ENCODE data around the gene ERC2.
"Not testable (repeated sequence)": the region's sequence is repeated elsewhere in the genome, so short reads cannot be mapped to it uniquely, and the experiment has no call there.

ERC2 gene

GRCh38 chr3:56115199-56115598 is 353.1 kb downstream of the ERC2 start:
- no peak for FAIRE-seq

- FAIRE-seq, result no peak
Observed at GRCh38 chr3:56113908-56114307, 354.4 kb downstream of the ERC2 start.

GRCh38 chr3:56113231-56113630 is 355.0 kb downstream of the ERC2 start:
- no peak for FAIRE-seq

- no peak for FAIRE-seq
Observed at GRCh38 chr3:56111606-56112304, 356.5 kb downstream of the ERC2 start.

- FAIRE-seq, result no peak
Observed at GRCh38 chr3:56110886-56111285, 357.4 kb downstream of the ERC2 start.

- FAIRE-seq, result no peak
Observed at GRCh38 chr3:56107157-56107556, 361.1 kb downstream of the ERC2 start.

- no peak for FAIRE-seq
Observed at GRCh38 chr3:56102032-56102431, 366.2 kb downstream of the ERC2 start.

GRCh38 chr3:56101576-56101975 is 366.7 kb downstream of the ERC2 start:
- no peak for FAIRE-seq

GRCh38 chr3:56096999-56097398 is 371.3 kb downstream of the ERC2 start:
- no peak for FAIRE-seq

GRCh38 chr3:56094170-56094569 is 374.1 kb downstream of the ERC2 start:
- FAIRE-seq, result no peak

GRCh38 chr3:56089739-56090138 is 378.5 kb downstream of the ERC2 start:
- no peak for FAIRE-seq

GRCh38 chr3:56087451-56088053 is 380.7 kb downstream of the ERC2 start:
- FAIRE-seq, result no peak

- FAIRE-seq, result no peak
Observed at GRCh38 chr3:56086355-56086754, 381.9 kb downstream of the ERC2 start.

GRCh38 chr3:56081246-56081645 is 387.0 kb downstream of the ERC2 start:
- FAIRE-seq, result no peak

- no peak for FAIRE-seq
Observed at GRCh38 chr3:56076746-56077145, 391.5 kb downstream of the ERC2 start.

- FAIRE-seq, result no peak
Observed at GRCh38 chr3:56075089-56075488, 393.2 kb downstream of the ERC2 start.

- FAIRE-seq, result no peak
Observed at GRCh38 chr3:56069766-56070165, 398.5 kb downstream of the ERC2 start.

- FAIRE-seq, result not testable (repeated sequence)
Observed at GRCh38 chr3:56066405-56066804, 401.9 kb downstream of the ERC2 start.

- FAIRE-seq, result no peak
Observed at GRCh38 chr3:56064684-56065083, 403.6 kb downstream of the ERC2 start.

- FAIRE-seq, result no peak
Observed at GRCh38 chr3:56061279-56061626, 407.0 kb downstream of the ERC2 start.

GRCh38 chr3:56060521-56061278 is 407.6 kb downstream of the ERC2 start:
- FAIRE-seq, result no peak

- FAIRE-seq, result no peak
Observed at GRCh38 chr3:56059731-56060130, 408.5 kb downstream of the ERC2 start.

GRCh38 chr3:56055951-56056350 is 412.3 kb downstream of the ERC2 start:
- FAIRE-seq, result no peak

- no peak for FAIRE-seq
Observed at GRCh38 chr3:56055546-56055945, 412.7 kb downstream of the ERC2 start.

Data from A204.1 (cell line).